HG03066 (cell line): Measurements from ENCODE around the gene GALNT2.

Experiments used
- ATAC-seq: cut with Tn5 transposase; IDR thresholded peaks from one replicate; pipeline ENCODE4 v1.9.1; 2021; ENCODE audit warnings: low read depth; ENCODE audit not compliant: unreplicated experiment

Gene GALNT2

DNA sequence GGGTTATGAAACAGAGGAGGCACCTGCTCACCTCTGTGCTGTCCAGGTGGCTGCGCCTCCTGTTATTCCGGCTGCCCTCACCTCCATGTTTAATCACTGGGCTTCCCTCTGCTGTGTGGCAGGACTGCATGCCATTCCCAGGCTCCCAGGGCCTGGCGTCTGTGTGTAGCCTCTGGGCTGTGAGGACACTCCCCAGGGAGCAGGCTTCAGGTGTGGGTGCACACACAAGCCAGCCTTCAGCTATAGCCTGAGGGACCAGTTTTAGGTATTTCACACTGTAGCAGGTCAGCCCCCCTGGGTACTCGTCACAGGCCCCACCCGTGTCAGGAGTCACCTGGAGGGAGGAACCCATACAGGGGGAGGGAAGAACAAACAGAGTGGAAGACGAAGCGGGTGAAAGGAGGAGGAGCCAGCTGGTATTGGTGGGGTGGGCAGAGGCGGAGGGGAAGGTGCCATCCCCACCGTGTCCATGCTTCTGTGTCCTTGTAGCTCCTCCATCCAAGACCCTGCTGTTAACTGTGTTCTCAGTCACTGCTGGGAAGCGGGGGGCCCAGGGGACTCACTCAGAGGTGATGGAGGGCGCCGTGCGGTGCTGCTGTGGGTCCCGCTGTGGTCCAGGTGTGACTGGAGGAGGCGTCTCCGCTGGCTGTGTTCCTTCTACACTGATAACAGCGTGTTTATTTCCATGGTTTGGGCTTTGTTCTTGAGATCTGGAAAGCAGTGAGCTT lies 200.5 kb downstream of the GALNT2 start:
- no peak for ATAC-seq

DNA sequence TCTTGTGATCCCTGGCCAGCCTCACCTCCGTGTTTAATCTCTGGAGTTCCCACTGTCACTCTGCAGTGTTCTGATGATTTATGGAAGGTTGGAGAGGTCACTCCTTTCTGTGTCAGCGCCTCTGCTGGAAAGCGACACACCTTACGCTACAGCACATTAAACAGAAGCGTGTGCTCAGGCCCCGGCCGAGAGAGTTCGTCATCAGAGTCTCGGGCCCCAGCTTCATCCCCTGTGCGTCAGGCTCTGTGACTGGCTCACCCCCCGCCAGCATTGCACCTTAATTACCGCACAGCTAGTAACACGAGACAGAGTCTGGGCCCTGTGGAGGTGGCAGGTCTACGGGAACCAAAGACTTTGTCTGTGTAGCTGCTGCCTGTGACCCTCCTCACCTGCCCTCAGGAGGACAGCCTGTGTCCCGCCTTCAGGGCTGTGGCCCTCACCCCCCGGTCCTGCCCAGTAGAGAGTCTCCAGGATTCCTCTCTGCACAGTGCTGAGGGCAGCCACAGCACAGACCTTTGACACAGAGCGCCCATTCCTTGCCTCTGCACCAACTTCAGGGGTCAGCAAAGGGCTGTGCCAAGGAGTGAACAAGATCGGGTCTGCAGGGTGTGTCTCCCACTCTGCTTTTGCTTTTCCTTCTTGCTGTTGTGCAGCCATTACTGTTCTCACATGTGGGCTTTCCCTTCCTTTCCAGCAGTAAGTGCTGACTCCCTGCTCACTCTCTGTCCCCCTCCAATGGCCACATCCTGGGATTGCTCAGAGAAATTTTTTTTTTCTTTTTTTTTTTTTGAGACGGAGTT lies 201.5 kb downstream of the GALNT2 start:
- ATAC-seq = no peak

DNA sequence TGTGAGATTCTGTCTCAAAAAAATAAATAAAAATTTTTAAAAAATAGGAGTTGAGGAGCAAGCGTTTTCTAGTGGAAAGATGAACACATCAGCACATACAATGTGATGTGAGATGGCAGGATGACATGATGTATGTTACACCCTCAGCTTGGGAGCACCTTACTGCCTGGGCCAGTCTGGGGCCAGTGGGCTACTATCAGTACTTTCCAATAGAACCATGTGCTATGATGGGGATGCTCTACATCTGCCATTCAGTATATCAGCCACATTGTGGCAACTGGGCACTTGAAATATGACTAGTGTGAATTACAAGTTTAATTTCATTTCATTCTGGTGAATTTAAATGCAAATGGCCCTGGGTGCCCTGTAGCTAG lies 203.1 kb downstream of the GALNT2 start:
- ATAC-seq = peak; percentile 11

DNA sequence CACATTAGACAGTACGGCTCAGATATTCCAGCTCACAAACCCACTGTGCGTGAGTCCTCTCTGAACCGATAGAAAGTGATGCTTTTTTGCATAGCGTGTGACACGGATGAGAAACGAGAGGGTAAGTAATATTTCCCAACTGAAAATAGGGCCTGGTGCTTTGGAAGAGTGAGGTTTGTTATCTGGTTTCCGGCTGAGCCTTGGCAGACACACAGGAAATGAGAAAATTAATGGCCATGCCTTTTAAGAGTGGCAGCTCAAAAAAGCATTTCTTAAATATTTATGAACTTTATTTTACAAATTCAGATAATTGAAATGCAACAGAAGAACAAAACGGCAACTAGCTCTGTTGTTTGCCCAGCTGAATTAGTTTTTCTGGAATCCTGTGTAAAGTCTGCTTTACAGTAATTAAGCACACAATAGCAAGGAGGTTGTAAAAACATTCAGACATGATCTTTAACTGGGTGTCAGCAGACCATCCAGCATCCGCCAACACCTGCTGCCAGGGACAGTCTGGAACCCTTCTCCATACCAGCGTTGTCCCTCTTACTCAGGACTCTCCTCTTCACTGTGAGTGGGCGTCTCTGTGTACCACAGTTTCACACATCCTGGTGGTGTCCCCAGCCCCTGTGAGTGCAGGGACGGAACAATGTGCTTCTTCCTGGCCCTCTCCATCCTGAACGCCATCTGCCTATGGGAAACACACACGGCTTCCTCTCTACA lies 203.7 kb downstream of the GALNT2 start:
- ATAC-seq = peak; percentile 55

DNA sequence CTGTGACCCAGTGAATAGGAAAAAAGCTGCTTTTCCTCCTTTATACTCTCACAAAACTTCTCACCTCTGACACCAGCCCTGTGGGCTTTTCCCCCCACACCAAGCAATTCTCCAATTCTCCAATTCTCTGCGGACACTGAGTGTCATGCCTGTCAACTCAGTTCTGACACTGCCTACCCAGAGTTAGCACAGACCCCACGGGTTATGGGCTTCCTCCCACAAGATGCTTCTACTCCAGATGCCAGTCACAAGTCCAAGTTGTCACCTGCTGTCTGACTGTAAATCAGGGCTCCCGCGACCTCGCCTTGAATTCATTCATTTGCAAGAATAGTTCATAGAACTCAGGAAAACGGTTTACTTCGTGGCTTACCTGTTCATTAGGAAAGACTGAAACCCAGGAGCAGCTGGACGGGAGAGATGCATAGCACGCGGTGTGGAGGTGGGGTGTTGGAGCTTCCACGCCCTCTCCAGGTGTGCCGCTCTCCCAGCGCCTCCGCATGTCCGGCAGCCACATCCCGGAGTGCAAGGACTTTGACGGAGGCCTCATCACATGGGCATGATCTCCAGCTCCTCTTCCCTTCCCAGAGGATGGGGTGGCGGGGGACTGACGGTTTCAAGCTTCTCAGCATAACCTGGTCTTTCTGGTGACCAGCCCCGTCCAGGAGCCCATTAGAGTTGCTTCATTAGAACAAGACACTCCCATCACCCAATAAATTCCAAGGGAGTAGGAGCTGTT lies 204.4 kb downstream of the GALNT2 start:
- no peak for ATAC-seq

DNA sequence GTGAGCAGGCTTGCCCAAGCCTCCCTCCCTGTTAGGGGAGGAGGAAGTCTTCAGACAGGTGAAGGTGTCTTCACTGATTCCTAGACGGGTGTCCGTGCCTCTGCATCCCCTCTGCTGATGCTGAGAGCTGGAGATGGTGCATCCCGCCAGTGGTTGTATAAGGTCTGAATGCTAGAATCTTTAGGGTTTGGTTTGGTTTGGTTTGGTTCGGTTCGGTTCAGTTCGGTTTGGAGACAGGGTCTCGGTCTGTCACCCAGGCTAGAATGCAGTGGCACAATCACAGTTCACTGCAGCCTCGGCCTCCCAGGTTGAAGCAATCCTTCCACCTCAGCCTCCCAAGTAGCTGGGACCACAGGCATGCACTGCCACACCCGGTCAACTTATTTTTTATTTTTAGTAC lies 205.5 kb downstream of the GALNT2 start:
- ATAC-seq = no peak

DNA sequence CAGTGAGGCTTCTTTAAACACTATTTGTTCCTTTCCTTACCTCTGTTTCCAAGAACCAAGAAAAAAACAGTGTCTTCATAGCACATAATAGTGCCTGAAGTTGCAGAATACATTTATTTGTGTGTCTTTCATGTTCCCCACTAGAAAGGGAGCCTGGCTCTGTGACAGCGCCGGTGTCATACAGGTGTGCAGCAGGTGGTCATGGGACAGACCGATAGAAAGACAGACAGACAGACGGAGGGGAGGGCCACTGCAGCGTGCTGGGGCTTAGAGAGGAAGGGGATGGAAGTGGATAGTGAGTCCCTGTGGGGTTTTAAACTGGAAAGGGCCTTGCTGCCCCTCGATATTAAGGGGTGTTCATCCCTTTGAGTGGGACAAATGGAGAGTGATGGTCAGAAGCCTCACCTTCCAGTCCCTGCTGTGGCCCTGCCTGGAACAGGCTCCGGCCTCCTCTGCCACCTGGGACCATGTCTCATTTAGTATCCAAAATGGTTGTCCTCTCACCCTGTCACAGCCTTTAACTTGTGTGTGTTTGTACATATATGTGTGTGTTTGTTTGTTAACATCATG lies 206.2 kb downstream of the GALNT2 start:
- no peak for ATAC-seq

DNA sequence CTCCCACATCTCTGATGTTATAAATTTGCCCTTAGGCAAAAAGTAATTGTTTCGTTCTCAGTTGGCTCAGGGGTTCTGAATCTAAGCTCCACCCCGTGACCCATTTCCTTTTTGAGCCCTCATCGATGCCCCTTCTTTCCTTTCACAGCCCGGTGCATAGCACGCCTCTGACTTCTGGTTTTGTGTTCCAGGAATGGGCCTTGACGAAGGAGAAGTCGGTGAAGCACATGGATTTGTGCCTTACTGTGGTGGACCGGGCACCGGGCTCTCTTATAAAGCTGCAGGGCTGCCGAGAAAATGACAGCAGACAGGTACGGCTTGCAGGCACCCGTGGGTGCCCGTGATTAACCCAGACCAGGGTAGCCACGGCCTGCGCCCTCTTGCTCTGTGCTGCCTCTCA lies 207.2 kb downstream of the GALNT2 start:
- ATAC-seq = no peak

DNA sequence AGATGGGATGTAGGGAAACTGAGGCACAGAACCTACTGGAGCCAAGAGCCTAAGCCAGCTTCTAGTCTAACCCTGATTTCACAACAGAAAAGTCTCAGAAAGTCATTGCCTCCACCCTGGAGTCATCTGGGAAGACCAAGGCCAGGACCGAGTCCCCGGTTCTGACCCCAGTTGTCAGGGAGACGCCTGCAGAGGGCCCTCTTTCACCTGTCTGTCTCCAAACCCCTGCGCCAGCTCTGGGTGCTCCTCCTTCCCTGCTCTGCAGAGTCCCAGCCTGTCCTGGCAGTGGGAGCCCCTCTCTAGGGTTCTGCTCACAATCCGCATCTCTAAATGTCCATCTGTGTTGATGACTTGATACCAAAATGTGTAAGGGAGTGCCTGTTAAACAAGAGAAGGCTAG lies 209.4 kb downstream of the GALNT2 start:
- ATAC-seq = no peak

DNA sequence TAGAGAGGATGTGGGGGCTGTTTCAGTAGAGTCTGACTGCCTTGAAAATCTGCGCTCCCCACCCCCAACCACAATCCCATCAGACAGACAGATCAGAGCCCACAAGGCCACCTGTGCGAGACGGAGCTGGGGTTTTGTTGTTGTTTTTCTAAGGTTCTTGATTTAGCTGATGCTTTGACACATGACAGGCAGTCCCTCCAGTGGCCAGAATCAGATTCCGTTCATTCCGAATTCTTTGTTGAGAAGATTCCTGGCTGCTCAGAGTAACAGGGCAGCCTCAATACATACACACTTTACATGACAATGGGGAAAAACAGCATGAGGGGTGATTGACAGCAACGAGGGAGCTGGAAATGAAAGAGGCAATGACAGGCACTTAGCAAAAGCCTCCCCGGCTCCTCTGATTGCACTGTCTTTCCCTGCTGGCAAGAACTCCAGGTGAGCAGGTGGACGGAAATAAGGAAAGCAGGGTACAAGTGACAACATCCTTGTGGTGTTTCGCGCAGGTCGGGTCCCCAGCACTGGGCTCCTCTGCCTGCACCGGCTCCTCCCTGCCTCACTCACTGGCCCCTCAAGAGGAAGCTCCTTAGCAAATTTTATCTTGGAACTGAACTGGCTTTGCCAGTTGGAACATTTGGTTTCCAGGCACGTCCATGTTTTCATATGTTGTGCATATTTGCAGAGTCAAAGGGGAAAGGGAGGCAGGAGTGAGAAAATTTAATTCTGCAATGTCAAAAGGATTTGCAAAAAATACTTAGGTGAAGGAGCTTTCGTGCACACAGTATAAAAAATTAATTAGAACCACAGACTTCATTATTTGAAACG lies 210.4 kb downstream of the GALNT2 start:
- no peak for ATAC-seq

DNA sequence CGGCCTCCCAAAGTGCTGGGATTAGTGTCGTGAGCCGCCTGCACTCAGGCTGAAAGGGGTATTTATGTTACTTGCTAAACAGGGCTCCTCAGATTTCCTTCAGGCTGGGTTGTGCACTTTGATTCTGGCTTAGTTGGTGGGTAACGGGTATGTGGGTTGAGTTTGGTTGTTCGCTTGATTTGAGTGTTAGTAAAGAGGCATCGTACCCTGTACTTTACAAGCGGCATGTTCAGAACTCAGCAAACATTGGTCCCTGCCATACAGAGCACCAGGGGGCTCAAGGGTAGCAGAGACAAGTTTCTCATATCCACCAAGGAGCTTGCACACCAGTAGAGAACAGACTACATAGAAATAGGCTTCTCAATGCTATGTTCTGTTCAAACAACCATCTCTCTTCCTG lies 211.3 kb downstream of the GALNT2 start:
- ATAC-seq = no peak

DNA sequence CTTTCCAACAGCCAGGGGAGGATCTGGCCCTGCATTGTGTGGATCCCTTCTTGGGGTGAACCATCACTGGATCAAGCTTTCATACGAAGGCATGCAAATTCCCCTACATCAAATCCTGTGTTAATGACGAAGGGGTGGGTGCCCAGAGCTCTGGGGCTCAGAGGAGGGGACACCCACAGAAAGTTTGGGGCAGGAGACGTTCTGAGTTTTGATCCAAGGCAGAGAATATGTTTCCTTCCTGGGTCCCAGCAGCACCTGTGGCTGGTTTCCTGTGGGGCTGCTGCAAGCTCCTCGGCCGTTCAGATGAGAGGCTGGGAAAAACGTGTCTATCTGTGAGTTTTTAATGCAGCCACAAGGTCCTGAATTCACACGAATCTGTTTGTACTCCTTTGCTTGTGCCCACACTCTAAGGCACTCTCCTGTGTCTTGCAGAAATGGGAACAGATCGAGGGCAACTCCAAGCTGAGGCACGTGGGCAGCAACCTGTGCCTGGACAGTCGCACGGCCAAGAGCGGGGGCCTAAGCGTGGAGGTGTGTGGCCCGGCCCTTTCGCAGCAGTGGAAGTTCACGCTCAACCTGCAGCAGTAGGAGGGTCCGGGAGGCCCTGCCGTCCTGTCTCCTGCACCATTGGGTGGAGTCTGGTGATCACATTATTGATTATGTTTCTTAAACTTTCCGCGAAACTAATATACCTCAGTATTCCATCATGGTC lies 212.0 kb downstream of the GALNT2 start:
- ATAC-seq = no peak

DNA sequence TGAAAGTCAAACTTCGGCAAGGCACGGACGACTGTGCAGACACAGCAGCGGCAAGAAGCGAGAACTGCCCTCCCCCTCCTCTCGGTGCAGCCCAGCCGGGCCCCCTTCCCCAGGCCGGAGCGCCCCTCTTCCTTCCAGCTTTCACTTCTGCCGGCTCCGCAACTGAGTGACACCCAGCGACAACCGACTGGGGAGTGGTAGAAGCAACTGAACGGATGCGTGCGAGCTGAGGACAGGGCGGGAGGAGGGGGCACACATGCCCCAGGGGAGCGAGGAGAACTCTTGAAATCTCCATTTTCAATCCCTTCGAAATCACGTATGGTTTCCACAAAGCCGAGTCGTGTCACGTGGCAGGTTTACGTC lies 212.5 kb downstream of the GALNT2 start:
- no peak for ATAC-seq

DNA sequence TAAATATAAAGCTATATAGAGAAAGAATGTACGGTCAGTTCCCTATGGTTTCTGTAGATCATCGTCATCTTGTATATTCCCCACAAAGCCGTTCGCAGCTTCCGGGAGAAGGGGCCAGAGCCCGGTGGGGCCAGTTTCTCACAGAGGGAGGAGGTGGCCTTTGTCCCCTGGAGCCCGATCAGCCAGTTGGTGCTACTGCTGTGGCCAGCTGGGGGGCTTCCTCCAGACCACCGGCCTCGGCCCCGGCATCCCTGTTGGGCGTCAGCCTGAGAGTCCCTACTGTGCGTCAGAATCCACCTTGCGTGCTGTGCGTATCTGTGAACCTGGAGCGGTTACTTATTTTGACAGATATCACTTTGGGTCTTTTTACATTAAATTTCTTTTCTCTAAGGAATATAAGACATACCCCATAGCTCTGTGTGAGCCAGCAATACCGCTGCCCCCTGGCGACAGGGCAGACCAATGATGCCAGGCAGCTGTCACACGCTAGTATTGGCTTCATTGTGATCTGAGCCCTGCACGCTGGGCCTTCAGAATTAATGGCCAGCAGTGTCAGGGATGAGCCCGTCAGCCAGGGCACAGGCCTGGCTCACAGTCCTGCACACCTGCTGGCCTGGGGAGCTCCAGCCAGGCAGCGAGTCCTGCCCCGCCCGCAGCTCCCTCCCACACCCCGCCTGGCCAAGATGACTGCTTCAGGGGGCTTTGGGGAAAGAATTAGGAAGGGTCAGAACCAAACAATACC lies 213.2 kb downstream of the GALNT2 start:
- ATAC-seq = no peak

DNA sequence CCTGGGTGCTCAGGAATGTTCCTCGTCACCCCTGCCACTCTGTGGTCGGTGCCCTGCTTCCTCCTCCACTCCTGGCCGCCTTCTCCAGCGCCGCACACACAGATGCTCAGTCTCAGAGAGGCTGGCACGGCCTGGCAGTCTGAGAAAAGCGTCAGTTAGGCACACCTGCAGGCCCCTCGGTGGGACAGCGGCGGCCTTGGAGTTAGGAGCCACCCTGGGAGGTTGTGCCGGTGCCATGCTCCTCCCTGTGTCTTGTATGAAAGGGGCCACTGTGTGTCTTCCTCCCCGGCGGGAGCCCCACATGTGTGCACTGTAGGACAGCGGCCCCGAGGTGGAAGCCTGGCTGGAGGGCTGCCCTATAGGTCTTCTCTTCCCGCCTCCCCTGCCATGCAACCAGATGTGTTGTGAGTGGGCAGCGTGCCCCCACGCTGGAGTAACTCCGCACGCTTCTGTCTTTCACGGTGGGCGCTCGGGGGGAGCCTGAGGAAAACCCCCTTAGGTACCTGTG lies 213.9 kb downstream of the GALNT2 start:
- no peak for ATAC-seq

DNA sequence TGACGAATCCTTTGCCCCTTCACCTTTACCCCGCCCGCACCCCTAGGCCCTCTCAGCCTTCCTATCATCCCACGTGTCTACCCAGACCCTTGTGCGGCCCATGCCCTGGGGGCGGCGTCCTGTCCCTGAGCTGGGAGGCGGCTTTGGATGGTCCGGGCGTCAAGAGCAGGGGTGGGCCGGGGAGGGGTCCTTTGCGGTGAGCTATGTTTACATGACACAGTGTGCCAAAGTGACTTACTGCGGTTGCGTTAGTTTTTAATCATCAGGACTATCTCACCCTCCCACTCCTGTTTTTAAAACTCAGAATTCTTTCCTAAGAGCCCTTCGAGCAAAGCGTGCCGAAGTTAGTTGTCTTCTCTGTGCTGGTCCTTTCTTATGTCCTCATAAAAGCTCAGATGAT lies 214.5 kb downstream of the GALNT2 start:
- no peak for ATAC-seq

DNA sequence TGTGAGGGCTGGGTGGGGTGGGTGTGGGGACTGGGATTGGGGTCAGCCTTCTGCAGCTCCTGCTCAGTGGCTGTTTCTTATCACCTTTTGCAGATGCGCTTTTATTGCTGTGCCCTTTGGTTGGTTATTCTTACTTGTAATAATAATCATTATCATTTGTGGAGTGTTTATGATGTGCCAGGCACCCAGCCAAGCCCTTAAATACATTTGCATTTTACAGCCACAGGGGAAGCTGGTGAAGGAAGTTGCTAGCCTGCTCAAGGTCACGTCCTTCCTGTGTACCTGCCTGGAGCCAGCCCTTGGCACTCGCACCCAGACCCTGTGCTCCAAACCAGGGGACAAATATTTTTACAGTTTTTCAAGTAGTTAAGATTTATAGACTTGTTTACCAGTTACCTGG lies 215.1 kb downstream of the GALNT2 start:
- no peak for ATAC-seq

DNA sequence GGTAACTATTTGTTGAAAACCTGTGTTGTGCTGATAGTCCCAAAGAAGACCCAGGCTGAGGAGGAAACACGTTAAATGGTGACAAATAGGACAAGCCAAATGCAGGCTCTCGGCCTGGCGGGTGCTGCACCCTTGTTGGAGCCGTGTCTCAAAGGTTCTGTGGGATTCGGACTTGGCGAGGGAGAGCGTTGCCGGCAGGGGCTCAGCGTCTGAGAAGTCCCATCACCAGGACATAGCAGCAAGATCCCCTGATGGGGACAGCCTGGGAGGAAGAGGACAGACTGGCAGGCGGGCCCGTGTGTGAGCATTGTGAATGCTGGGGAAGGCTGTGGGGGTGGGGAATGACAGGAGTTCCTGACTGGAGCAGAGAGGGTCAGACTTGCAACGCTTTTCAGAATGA lies 216.6 kb downstream of the GALNT2 start:
- no peak for ATAC-seq
